Astrocyte of the cerebellum (primary cell): Measurements from ENCODE around the gene PTCHD4.

Source experiments
- DNase-seq: peaks from one replicate; pipeline ENCODE4 v3.0.0-alpha.2; 2011; ENCODE audit warnings: low read depth
- H3K4me3 ChIP-seq: 2 replicates; pipeline ENCODE4 v1.5.1; 2011; ENCODE audit warnings: mild to moderate bottlenecking, low read depth, low read length, moderate library complexity
- in situ Hi-C: cut with HindIII; loops from 2 replicates; pipeline ENCODE4 v1.10.0; 2017; ENCODE audit warnings: low sequenced_read_pairs
- TF ChIP-seq, protein P1 (sequence below): IDR thresholded peaks from 2 replicates; pipeline ENCODE4 v1.5.1; 2012; ENCODE audit warnings: low read length, low read depth, moderate library complexity, mild to moderate bottlenecking; ENCODE audit errors: missing control alignments

PTCHD4 gene

DNA sequence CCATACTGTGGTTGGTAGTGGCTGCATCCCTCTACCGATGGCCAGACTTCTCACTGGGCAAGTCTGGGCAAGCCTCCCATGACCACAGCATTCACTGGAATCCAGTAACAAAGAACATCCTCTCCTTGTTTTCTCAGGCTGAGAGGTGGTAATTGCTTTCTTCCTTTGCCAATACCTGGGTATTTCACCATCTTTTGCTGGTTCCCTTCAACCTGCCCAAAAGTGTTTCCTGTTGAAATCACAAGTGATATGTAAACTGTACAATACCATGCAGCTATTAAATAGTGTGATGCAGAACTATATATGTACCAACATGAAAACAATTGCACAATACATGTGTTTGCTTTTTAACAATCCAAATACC lies at the start of gene PTCHD4:
Gene PTCHD4 (minus strand): TSS at position 55 of the 364 bp plus-strand sequence. CDS start 42,240 bp downstream, outside the sequence.
- TF ChIP-seq, protein P1, sequence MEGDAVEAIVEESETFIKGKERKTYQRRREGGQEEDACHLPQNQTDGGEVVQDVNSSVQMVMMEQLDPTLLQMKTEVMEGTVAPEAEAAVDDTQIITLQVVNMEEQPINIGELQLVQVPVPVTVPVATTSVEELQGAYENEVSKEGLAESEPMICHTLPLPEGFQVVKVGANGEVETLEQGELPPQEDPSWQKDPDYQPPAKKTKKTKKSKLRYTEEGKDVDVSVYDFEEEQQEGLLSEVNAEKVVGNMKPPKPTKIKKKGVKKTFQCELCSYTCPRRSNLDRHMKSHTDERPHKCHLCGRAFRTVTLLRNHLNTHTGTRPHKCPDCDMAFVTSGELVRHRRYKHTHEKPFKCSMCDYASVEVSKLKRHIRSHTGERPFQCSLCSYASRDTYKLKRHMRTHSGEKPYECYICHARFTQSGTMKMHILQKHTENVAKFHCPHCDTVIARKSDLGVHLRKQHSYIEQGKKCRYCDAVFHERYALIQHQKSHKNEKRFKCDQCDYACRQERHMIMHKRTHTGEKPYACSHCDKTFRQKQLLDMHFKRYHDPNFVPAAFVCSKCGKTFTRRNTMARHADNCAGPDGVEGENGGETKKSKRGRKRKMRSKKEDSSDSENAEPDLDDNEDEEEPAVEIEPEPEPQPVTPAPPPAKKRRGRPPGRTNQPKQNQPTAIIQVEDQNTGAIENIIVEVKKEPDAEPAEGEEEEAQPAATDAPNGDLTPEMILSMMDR: no peak
- in situ Hi-C loops: no loop called here
- DNase-seq: peak; percentile 59
- H3K4me3 ChIP-seq: peak within 1 kb of the TSS; percentile 40

DNA sequence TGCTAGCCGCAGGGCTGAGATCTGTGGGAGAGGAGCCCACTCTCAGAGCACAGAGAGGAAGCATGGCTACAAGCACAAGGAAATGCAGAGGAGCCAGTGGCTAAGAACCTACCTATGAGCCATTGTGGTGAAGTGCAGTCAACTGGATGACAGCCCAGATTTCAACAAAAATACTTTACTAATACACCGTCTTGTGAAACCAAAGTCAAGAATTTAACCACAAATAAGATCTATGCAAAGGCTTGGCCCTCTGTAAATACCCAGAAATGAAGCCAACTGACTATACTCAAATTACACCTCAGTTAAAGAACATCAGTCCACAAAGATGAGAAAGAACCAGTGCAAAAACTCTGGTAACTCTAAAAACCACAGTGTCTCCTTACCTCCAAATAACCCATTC lies 40.1 kb upstream of the PTCHD4 start:
- TF ChIP-seq, protein P1: no peak

DNA sequence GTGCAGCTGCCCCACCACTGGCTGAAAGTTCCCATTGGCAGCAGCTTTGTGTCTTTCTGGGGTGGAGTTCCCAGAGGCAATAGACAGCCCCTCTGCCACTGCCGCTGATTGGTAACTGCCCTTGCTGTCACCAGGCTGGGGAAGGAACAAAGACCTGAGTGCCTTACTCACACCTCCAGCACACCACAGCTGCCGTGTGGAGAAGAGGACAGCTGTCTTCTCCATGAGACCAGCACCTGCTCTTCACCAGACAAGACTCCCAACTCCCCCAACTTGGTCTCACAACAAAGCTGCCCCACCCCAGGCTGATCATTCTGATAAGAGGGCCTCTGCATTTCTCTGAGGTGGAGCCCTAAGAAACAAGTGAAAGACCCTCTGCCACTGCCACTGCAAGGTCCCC lies 39.7 kb upstream of the PTCHD4 start:
- DNase-seq: no peak
- in situ Hi-C loops: no loop called here
- no peak overlapping the region for H3K4me3 ChIP-seq
- TF ChIP-seq, protein P1: no peak

More for the DNA sequence above, 40.1 kb upstream of the PTCHD4 start:
- DNase-seq: peak; percentile 78
- in situ Hi-C loops: no loop called here
- H3K4me3 ChIP-seq: no peak overlapping the region

DNA sequence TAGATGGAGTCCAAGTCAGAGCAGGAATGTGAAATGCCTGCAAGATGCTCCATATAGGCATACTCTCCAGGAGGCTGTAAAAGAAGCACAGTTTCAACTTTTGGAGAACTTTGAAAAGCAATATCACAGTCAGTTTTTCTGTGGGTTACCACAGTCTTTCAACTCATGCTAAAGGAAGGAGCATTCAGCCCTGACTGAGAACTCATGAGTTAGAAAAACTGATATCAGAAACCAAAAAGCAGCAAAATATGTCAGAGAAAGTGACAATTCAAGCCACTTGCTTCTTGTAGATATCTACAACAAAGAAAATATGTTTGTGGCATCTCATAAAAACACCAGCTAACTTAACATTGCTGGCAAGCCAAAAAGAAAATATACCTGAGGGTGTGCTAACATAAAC lies 36.1 kb upstream of the PTCHD4 start:
- H3K4me3 ChIP-seq: no peak overlapping the region
- TF ChIP-seq, protein P1: no peak
- in situ Hi-C loops: no loop called here
- DNase-seq: no peak

DNA sequence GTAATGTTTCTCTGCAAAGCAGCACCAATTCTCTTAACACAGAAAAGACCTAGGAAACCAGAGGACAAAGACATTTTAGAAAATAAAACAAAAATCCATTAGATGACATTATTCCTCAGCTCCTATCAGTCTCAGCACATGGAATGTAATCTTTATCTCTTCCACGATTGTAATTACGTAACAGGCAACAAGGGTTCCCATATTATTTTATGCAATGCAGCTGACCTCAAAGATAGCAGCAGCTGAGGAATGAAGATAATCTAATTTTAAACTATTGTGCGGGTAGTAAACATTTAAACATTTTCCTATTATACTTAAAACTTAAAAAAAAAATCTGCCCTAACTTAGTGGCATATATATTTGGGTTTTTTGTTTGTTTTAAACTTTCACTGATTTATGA lies 33.0 kb upstream of the PTCHD4 start:
- no peak for DNase-seq
- no peak overlapping the region for H3K4me3 ChIP-seq
- in situ Hi-C loops: no loop called here
- TF ChIP-seq, protein P1: no peak

DNA sequence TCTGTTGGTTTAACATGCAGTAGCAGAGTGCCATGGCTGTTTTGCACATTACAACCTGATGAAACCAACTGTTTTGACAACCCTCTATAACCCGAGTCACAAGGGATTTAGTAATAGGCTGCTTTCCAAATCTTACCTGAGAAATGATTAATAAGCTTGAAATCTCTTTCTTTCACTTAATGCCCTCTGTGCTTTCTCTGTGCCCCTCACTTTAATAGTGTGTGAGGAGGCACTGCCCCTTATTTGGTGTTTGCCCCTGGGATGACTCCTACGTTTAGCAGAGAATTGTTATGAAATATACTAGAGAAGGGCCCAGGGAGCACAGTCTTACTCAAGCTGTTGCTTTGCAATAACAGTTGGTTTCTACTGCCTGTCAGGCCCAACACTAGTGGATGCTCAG lies 31.0 kb upstream of the PTCHD4 start:
- in situ Hi-C loops: no loop called here
- no peak overlapping the region for H3K4me3 ChIP-seq
- no peak for DNase-seq
- TF ChIP-seq, protein P1: no peak
